Duodenal mucosa (tissue), 2 donors: ENCODE results near the gene KDM4C.

Source experiments
- H3K27ac ChIP-seq: one replicate; pipeline ENCODE4 v1.7.0; 2013; ENCODE audit warnings: low read depth, low read length
- H3K27me3 ChIP-seq, 2 donors: one replicate each; pipeline ENCODE4 v1.7.0; 2013; ENCODE audit warnings: low read length in 2 of 2, control low read depth in 1 of 2; ENCODE audit not compliant: insufficient read depth in 2 of 2, control insufficient read depth in 1 of 2
- H3K36me3 ChIP-seq, 2 donors: one replicate each; pipeline ENCODE4 v1.7.0; 2013; ENCODE audit warnings: low read length in 2 of 2, control low read depth in 1 of 2; ENCODE audit not compliant: insufficient read depth in 2 of 2, control insufficient read depth in 1 of 2
- H3K4me1 ChIP-seq, 2 donors: one replicate each; pipeline ENCODE4 v1.7.0; 2013; ENCODE audit warnings: low read length in 2 of 2, control low read depth in 1 of 2; ENCODE audit not compliant: insufficient read depth in 2 of 2, control insufficient read depth in 1 of 2
- H3K4me3 ChIP-seq, 2 donors: one replicate each; pipeline ENCODE4 v1.7.0; 2013; ENCODE audit warnings: low read length in 2 of 2, low read depth in 1 of 2
- H3K9ac ChIP-seq, 2 donors: one replicate each; pipeline ENCODE4 v1.7.0; 2013; ENCODE audit warnings: low read length in 2 of 2, low read depth in 1 of 2
- H3K9me3 ChIP-seq, 2 donors: one replicate each; pipeline ENCODE4 v1.7.0; 2013; ENCODE audit warnings: low read length in 2 of 2, control low read depth in 1 of 2; ENCODE audit not compliant: control insufficient read depth in 1 of 2

KDM4C gene

GRCh38 chr9:6969805-6970204, 212.0 kb downstream of the KDM4C start:
- Histone ChIP-seq H3K27me3 (no peaks in the 10 kb centered on the region), H3K4me3 (no peak overlapping the region), H3K27ac (no peak overlapping the region), H3K9ac (no peak overlapping the region), H3K9me3 (no peaks in the 10 kb centered on the region), H3K4me1 (no peaks in the 10 kb centered on the region), H3K36me3 (no peaks in the 10 kb centered on the region)

- H3K36me3 ChIP-seq, result no peaks in the 10 kb centered on the region
- H3K4me3 ChIP-seq, result no peak overlapping the region
- no peaks in the 10 kb centered on the region for H3K4me1 ChIP-seq
- no peak overlapping the region for H3K27ac ChIP-seq
- no peaks in the 10 kb centered on the region for H3K27me3 ChIP-seq
- no peak overlapping the region for H3K9ac ChIP-seq
- H3K9me3 ChIP-seq, result no peaks in the 10 kb centered on the region
These were observed 215.3 kb downstream of the KDM4C start for GRCh38 chr9:6973089-6973488.

GRCh38 chr9:6973762-6974161, 216.0 kb downstream of the KDM4C start:
- no peaks in the 10 kb centered on the region for H3K9me3 ChIP-seq
- H3K27me3 ChIP-seq, result no peaks in the 10 kb centered on the region
- H3K4me3 ChIP-seq, result no peak overlapping the region
- H3K9ac ChIP-seq, result no peak overlapping the region
- no peak overlapping the region for H3K27ac ChIP-seq
- H3K36me3 ChIP-seq, result peaks cover 0 to 4% of the 10 kb centered on the region in 2 donors
- H3K4me1 ChIP-seq, result no peaks in the 10 kb centered on the region

- H3K4me3 ChIP-seq, result no peak overlapping the region
- H3K9me3 ChIP-seq, result no peaks in the 10 kb centered on the region
- peaks cover 0 to 4% of the 10 kb centered on the region in 2 donors for H3K36me3 ChIP-seq
- no peaks in the 10 kb centered on the region for H3K4me1 ChIP-seq
- no peak overlapping the region for H3K9ac ChIP-seq
- no peaks in the 10 kb centered on the region for H3K27me3 ChIP-seq
- no peak overlapping the region for H3K27ac ChIP-seq
These were observed 217.4 kb downstream of the KDM4C start for GRCh38 chr9:6975198-6975597.

- Histone ChIP-seq H3K27ac (no peak overlapping the region), H3K27me3 (no peaks in the 10 kb centered on the region), H3K9me3 (no peaks in the 10 kb centered on the region), H3K4me3 (no peak overlapping the region), H3K9ac (no peak overlapping the region), H3K36me3 (peaks cover 0 to 17% of the 10 kb centered on the region in 2 donors), H3K4me1 (no peaks in the 10 kb centered on the region)
These were observed 220.0 kb downstream of the KDM4C start for GRCh38 chr9:6977761-6978160.

GRCh38 chr9:6978591-6978990, 220.8 kb downstream of the KDM4C start:
- H3K36me3 ChIP-seq, result peaks cover 4 to 19% of the 10 kb centered on the region in 2 donors
- no peak overlapping the region for H3K4me3 ChIP-seq
- H3K9ac ChIP-seq, result no peak overlapping the region
- no peak overlapping the region for H3K27ac ChIP-seq
- H3K27me3 ChIP-seq, result no peaks in the 10 kb centered on the region
- no peaks in the 10 kb centered on the region for H3K9me3 ChIP-seq
- no peaks in the 10 kb centered on the region for H3K4me1 ChIP-seq

GRCh38 chr9:6984941-6985578, 227.3 kb downstream of the KDM4C start:
- H3K27me3 ChIP-seq, result no peaks in the 10 kb centered on the region
- no peak overlapping the region for H3K9ac ChIP-seq
- no peak overlapping the region for H3K27ac ChIP-seq
- no peaks in the 10 kb centered on the region for H3K4me1 ChIP-seq
- no peaks in the 10 kb centered on the region for H3K9me3 ChIP-seq
- peaks cover 19 to 57% of the 10 kb centered on the region in 2 donors for H3K36me3 ChIP-seq
- H3K4me3 ChIP-seq, result no peak overlapping the region

- no peaks in the 10 kb centered on the region for H3K9me3 ChIP-seq
- H3K27ac ChIP-seq, result no peak overlapping the region
- no peak overlapping the region for H3K9ac ChIP-seq
- H3K4me1 ChIP-seq, result no peaks in the 10 kb centered on the region
- H3K4me3 ChIP-seq, result no peak overlapping the region
- peaks cover 19 to 61% of the 10 kb centered on the region in 2 donors for H3K36me3 ChIP-seq
- H3K27me3 ChIP-seq, result no peaks in the 10 kb centered on the region
These were observed 228.5 kb downstream of the KDM4C start for GRCh38 chr9:6986141-6986815.

GRCh38 chr9:6987381-6987780, 229.6 kb downstream of the KDM4C start:
- Histone ChIP-seq H3K36me3 (peaks cover 19 to 57% of the 10 kb centered on the region in 2 donors), H3K27me3 (no peaks in the 10 kb centered on the region), H3K9me3 (no peaks in the 10 kb centered on the region), H3K4me3 (no peak overlapping the region), H3K27ac (no peak overlapping the region), H3K9ac (no peak overlapping the region), H3K4me1 (no peaks in the 10 kb centered on the region)

- no peaks in the 10 kb centered on the region for H3K27me3 ChIP-seq
- no peak overlapping the region for H3K4me3 ChIP-seq
- H3K36me3 ChIP-seq, result peaks cover 15 to 50% of the 10 kb centered on the region in 2 donors
- H3K9me3 ChIP-seq, result no peaks in the 10 kb centered on the region
- H3K4me1 ChIP-seq, result no peaks in the 10 kb centered on the region
- H3K27ac ChIP-seq, result no peak overlapping the region
- H3K9ac ChIP-seq, result no peak overlapping the region
These were observed 233.6 kb downstream of the KDM4C start for GRCh38 chr9:6991418-6991817.
